Upper lobe of left lung (tissue), 6 donors: ENCODE results near the gene HOXA6. TPM values are rescaled to one million over a fixed set of nuclear protein-coding genes. Genes with fewer than 3 reads are reported as not detected.

Source experiments
- ATAC-seq, 2 donors: fragments of 200-7000 bp; cut with Tn5 transposase; one replicate each; pipeline ENCODE4 v1.9.1; 2022; ENCODE audit warnings: mild to moderate bottlenecking in 2 of 2, moderate library complexity in 2 of 2; ENCODE audit not compliant: low FRiP score in 2 of 2
- DNase-seq, 2 donors: peaks; one replicate each; pipeline ENCODE4 v3.0.0-alpha.2; 2019 to 2020
- H3K27ac ChIP-seq, 4 donors: fragments of 200-600 bp; sonication (generic); one replicate each; pipeline ENCODE4 v1.5.1; 2016 to 2019
- H3K27me3 ChIP-seq, 4 donors: fragments of 200-600 bp; sonication (generic); one replicate each; pipeline ENCODE4 v1.5.1; 2017 to 2019
- H3K36me3 ChIP-seq, 4 donors: fragments of 200-600 bp; sonication (generic); one replicate each; pipeline ENCODE4 v1.5.1; 2016 to 2019
- H3K4me1 ChIP-seq, 4 donors: fragments of 200-600 bp; sonication (generic); one replicate each; pipeline ENCODE4 v1.5.1; 2018 to 2019
- H3K4me3 ChIP-seq, 4 donors: fragments of 200-600 bp; sonication (generic); one replicate each; pipeline ENCODE4 v1.5.1; 2017 to 2019; ENCODE audit warnings: mild to moderate bottlenecking in 2 of 4, moderate library complexity in 1 of 4
- H3K9me3 ChIP-seq, 4 donors: fragments of 200-600 bp; sonication (generic); one replicate each; pipeline ENCODE4 v1.5.1; 2018 to 2019
- CTCF ChIP-seq, 6 experiments: fragments of 450-650 bp in 4 of 6; fragments of 200-600 bp in 2 of 6; sonication (generic) in 2 of 6; IDR thresholded peaks; one replicate each; pipeline ENCODE4 v1.5.1; 2016 to 2019; ENCODE audit warnings: antibody characterized with exemption in 6 of 6
- EP300 ChIP-seq, 4 donors: sonication (generic); formaldehyde crosslinking; IDR thresholded peaks; one replicate each; pipeline ENCODE4 v1.5.1; 2017; ENCODE audit warnings: antibody characterized with exemption in 4 of 4, control low read depth in 2 of 4
- POLR2A ChIP-seq, 4 donors: fragments of 450-650 bp; IDR thresholded peaks; one replicate each; pipeline ENCODE4 v1.5.1; 2016 to 2017; ENCODE audit warnings: antibody characterized with exemption in 4 of 4, mild to moderate bottlenecking in 2 of 4
- POLR2AphosphoS5 ChIP-seq, 2 donors: sonication (generic); formaldehyde crosslinking; IDR thresholded peaks; one replicate each; pipeline ENCODE4 v1.5.1; 2017; ENCODE audit warnings: antibody characterized with exemption in 2 of 2
- WGBS, 2 donors: methylation state at CpG; one replicate each; pipeline ENCODE4 v1.1.5; 2017 to 2018; 5-methylcytosine and 5-hydroxymethylcytosine counted together
- total RNA-seq, 6 donors: library from RNA; depleted of rRNA in 4 of 6; stranded (reverse); fragments of >200 nt in 4 of 6; gene quantifications; one replicate each; pipeline versions ENCODE4 v1.1.0 to v1.2.1, GENCODE V29; 2016 to 2021
- donor health status: DM: no; HTN: no; CAD: no; lungs with moderate emphysema.
- donor health status: DM: no; HTN: yes; CAD: no; lungs with severe emphysema.

HOXA6 gene
- total RNA-seq, 6 donors from 2014 or later, result 0.61 to 8.4 (median 4.0) TPM; not detected in 1

GRCh38 chr7:27174874-27175625 lies 27.5 kb upstream of the HOXA6 start:
- ATAC-seq, result no peak
- H3K4me1 ChIP-seq, result peaks cover 27 to 43% (median 32%) of the 10 kb centered on the region in 4 donors
- TF ChIP-seq EP300 (IDR thresholded peaks at IDR 0.05), result no peak
- H3K9me3 ChIP-seq, result peaks cover 0 to 6% (median 0%) of the 10 kb centered on the region in 4 donors
- DNase-seq, result peak in 1 of 2 donors; percentile 10
- no peaks in the 10 kb centered on the region for H3K36me3 ChIP-seq
- 59 to 61% methylated on average over 8 to 12 of the region's 12 CpGs for WGBS, 2 donors
- H3K27ac ChIP-seq, result no peak overlapping the region
- H3K27me3 ChIP-seq, result peaks cover 2 to 95% (median 67%) of the 10 kb centered on the region in 4 donors
- no peak overlapping the region for H3K4me3 ChIP-seq

- H3K4me3 ChIP-seq, result peak within 1 kb of the TSS; percentile 3 to 53 (median 40)
- WGBS, 2 donors, result 10 to 34% methylated on average over 4 to 56 of the region's 82 CpGs
- TF ChIP-seq EP300 (IDR thresholded peaks at IDR 0.05), result no peak
- TF ChIP-seq CTCF (IDR thresholded peaks at IDR 0.05), result no peak
- no peak for TF ChIP-seq POLR2AphosphoS5 (IDR thresholded peaks at IDR 0.05)
- no peak for TF ChIP-seq POLR2A (IDR thresholded peaks at IDR 0.05)
- peaks cover 24 to 43% (median 33%) of the 10 kb centered on the region in 4 donors for H3K4me1 ChIP-seq
- no peak for ATAC-seq
- peaks cover 2 to 95% (median 69%) of the 10 kb centered on the region in 4 donors for H3K27me3 ChIP-seq
- no peaks in the 10 kb centered on the region for H3K36me3 ChIP-seq
- peak; percentile 17 to 84 for DNase-seq
- peaks cover 0 to 6% (median 0%) of the 10 kb centered on the region in 4 donors for H3K9me3 ChIP-seq
- no peak within 1 kb of the TSS for H3K27ac ChIP-seq
These were observed 26.6 kb upstream of the HOXA6 start, which contains the start of gene HOXA10 for GRCh38 chr7:27173956-27174873. Gene HOXA10 (minus strand): TSS chr7:27174320. CDS start chr7:27174306, 14 bp downstream.

- peaks cover 2 to 95% (median 73%) of the 10 kb centered on the region in 4 donors for H3K27me3 ChIP-seq
- TF ChIP-seq EP300 (IDR thresholded peaks at IDR 0.05), result no peak
- no peak for TF ChIP-seq CTCF (IDR thresholded peaks at IDR 0.05)
- TF ChIP-seq POLR2AphosphoS5 (IDR thresholded peaks at IDR 0.05), result no peak
- TF ChIP-seq POLR2A (IDR thresholded peaks at IDR 0.05), result no peak
- WGBS, 2 donors, result 2 to 8% methylated on average over 10 of the region's 59 CpGs
- peaks cover 0 to 6% (median 0%) of the 10 kb centered on the region in 4 donors for H3K9me3 ChIP-seq
- H3K4me3 ChIP-seq, result peak overlapping the region; percentile 3 to 53 (median 40)
- H3K36me3 ChIP-seq, result no peaks in the 10 kb centered on the region
- no peak overlapping the region for H3K27ac ChIP-seq
- ATAC-seq, result peak in 1 of 2 donors; percentile 76
- DNase-seq, result peak; percentile 47 to 91
- H3K4me1 ChIP-seq, result peaks cover 24 to 44% (median 33%) of the 10 kb centered on the region in 4 donors
These were observed 26.0 kb upstream of the HOXA6 start for GRCh38 chr7:27173511-27173955.

- 2 to 3% methylated on average over 23 of the region's 58 CpGs for WGBS, 2 donors
- H3K4me1 ChIP-seq, result peaks cover 24 to 44% (median 33%) of the 10 kb centered on the region in 4 donors
- peaks cover 2 to 95% (median 77%) of the 10 kb centered on the region in 4 donors for H3K27me3 ChIP-seq
- no peak for TF ChIP-seq CTCF (IDR thresholded peaks at IDR 0.05)
- no peak for TF ChIP-seq POLR2AphosphoS5 (IDR thresholded peaks at IDR 0.05)
- TF ChIP-seq POLR2A (IDR thresholded peaks at IDR 0.05), result no peak
- TF ChIP-seq EP300 (IDR thresholded peaks at IDR 0.05), result no peak
- no peak overlapping the region for H3K27ac ChIP-seq
- DNase-seq (peak; percentile 17 to 87), ATAC-seq (peak in 1 of 2 donors; percentile 44)
- H3K4me3 ChIP-seq, result peak overlapping the region; percentile 3 to 53 (median 40)
- H3K36me3 ChIP-seq, result no peaks in the 10 kb centered on the region
- peaks cover 0 to 6% (median 0%) of the 10 kb centered on the region in 4 donors for H3K9me3 ChIP-seq
These were observed 25.4 kb upstream of the HOXA6 start for GRCh38 chr7:27172823-27173510.
